ENCODE data around the gene ARHGAP22. TPM values are rescaled to one million over a fixed set of nuclear protein-coding genes. Genes with fewer than 3 reads are reported as not detected.

The ARHGAP22 gene
- total and polyA plus RNA-seq, 4 donors: 0.23 to 2.3 (median 0.54) TPM

- TF ChIP-seq MAX (IDR thresholded peaks at IDR 0.05) (no peak), FOXA1 (IDR thresholded peaks at IDR 0.05) (no peak), HNF4G (IDR thresholded peaks at IDR 0.05) (no peak), RAD21 (IDR thresholded peaks at IDR 0.05) (no peak), FOXA2 (IDR thresholded peaks at IDR 0.05) (no peak), CTCF (IDR thresholded peaks at IDR 0.05; ENCODE audit: low read depth, low read length, missing input control) (no peak), HNF4A (conservative IDR thresholded peaks at IDR 0.05) (no peak), GABPA (IDR thresholded peaks at IDR 0.05 in 1 of 2, conservative IDR thresholded peaks at IDR 0.05 in 1 of 2) (no peak), EGR1 (IDR thresholded peaks at IDR 0.05; ENCODE audit: low read depth in 2 of 2) (no peak)
- TF ChIP-seq, protein P1, sequence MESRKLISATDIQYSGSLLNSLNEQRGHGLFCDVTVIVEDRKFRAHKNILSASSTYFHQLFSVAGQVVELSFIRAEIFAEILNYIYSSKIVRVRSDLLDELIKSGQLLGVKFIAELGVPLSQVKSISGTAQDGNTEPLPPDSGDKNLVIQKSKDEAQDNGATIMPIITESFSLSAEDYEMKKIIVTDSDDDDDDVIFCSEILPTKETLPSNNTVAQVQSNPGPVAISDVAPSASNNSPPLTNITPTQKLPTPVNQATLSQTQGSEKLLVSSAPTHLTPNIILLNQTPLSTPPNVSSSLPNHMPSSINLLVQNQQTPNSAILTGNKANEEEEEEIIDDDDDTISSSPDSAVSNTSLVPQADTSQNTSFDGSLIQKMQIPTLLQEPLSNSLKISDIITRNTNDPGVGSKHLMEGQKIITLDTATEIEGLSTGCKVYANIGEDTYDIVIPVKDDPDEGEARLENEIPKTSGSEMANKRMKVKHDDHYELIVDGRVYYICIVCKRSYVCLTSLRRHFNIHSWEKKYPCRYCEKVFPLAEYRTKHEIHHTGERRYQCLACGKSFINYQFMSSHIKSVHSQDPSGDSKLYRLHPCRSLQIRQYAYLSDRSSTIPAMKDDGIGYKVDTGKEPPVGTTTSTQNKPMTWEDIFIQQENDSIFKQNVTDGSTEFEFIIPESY (IDR thresholded peaks at IDR 0.05): no peak
- TF ChIP-seq, protein P2, sequence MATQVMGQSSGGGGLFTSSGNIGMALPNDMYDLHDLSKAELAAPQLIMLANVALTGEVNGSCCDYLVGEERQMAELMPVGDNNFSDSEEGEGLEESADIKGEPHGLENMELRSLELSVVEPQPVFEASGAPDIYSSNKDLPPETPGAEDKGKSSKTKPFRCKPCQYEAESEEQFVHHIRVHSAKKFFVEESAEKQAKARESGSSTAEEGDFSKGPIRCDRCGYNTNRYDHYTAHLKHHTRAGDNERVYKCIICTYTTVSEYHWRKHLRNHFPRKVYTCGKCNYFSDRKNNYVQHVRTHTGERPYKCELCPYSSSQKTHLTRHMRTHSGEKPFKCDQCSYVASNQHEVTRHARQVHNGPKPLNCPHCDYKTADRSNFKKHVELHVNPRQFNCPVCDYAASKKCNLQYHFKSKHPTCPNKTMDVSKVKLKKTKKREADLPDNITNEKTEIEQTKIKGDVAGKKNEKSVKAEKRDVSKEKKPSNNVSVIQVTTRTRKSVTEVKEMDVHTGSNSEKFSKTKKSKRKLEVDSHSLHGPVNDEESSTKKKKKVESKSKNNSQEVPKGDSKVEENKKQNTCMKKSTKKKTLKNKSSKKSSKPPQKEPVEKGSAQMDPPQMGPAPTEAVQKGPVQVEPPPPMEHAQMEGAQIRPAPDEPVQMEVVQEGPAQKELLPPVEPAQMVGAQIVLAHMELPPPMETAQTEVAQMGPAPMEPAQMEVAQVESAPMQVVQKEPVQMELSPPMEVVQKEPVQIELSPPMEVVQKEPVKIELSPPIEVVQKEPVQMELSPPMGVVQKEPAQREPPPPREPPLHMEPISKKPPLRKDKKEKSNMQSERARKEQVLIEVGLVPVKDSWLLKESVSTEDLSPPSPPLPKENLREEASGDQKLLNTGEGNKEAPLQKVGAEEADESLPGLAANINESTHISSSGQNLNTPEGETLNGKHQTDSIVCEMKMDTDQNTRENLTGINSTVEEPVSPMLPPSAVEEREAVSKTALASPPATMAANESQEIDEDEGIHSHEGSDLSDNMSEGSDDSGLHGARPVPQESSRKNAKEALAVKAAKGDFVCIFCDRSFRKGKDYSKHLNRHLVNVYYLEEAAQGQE (IDR thresholded peaks at IDR 0.05): no peak
- TF ChIP-seq, protein P3, sequence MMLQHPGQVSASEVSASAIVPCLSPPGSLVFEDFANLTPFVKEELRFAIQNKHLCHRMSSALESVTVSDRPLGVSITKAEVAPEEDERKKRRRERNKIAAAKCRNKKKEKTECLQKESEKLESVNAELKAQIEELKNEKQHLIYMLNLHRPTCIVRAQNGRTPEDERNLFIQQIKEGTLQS (IDR thresholded peaks at IDR 0.05): no peak
- DNase-seq (ENCODE audit: low spot score): no peak
- Histone ChIP-seq H3K4me1 (ENCODE audit: control insufficient read depth in 4 of 4, insufficient read depth in 4 of 4, low read length in 3 of 4) (no peaks in the 10 kb centered on the region), H3K36me3 (ENCODE audit: control insufficient read depth in 4 of 4, insufficient read depth in 3 of 4, low read depth in 1 of 4, low read length in 3 of 4) (no peaks in the 10 kb centered on the region), H3K4me3 (ENCODE audit: low read depth in 1 of 3, low read length in 3 of 3) (no peak overlapping the region), H3K27me3 (ENCODE audit: control insufficient read depth in 4 of 4, insufficient read depth in 4 of 4, low read length in 3 of 4) (no peaks in the 10 kb centered on the region), H3K9ac (ENCODE audit: low read depth in 1 of 2, low read length in 2 of 2) (no peak overlapping the region), H3K27ac (ENCODE audit: low read depth in 1 of 2, low read length in 2 of 2) (no peak overlapping the region), H3K9me3 (ENCODE audit: control insufficient read depth in 4 of 4, low read length in 3 of 4) (no peaks in the 10 kb centered on the region)
- WGBS: 90% methylated on average over 19 of the region's 19 CpGs
Measured at GRCh38 chr10:48449501-48450232, 155.2 kb downstream of the ARHGAP22 start.

GRCh38 chr10:48448796-48449195, 156.1 kb downstream of the ARHGAP22 start:
- H3K4me1 ChIP-seq (ENCODE audit: control insufficient read depth in 4 of 4, insufficient read depth in 4 of 4, low read length in 3 of 4): no peaks in the 10 kb centered on the region
- H3K36me3 ChIP-seq (ENCODE audit: control insufficient read depth in 4 of 4, insufficient read depth in 3 of 4, low read depth in 1 of 4, low read length in 3 of 4): no peaks in the 10 kb centered on the region
- no peaks in the 10 kb centered on the region for H3K27me3 ChIP-seq (ENCODE audit: control insufficient read depth in 4 of 4, insufficient read depth in 4 of 4, low read length in 3 of 4)
- H3K4me3 ChIP-seq (ENCODE audit: low read depth in 1 of 3, low read length in 3 of 3): no peak overlapping the region
- WGBS: 98% methylated on average over 4 of the region's 4 CpGs
- no peak overlapping the region for H3K27ac ChIP-seq (ENCODE audit: low read depth in 1 of 2, low read length in 2 of 2)
- H3K9me3 ChIP-seq (ENCODE audit: control insufficient read depth in 4 of 4, low read length in 3 of 4): no peaks in the 10 kb centered on the region
- no peak for DNase-seq (ENCODE audit: low spot score)
- no peak for TF ChIP-seq SP1 (IDR thresholded peaks at IDR 0.05)
- TF ChIP-seq JUND (IDR thresholded peaks at IDR 0.05): no peak
- TF ChIP-seq RXRA (IDR thresholded peaks at IDR 0.05): no peak
- no peak for TF ChIP-seq MAX (IDR thresholded peaks at IDR 0.05)
- no peak for TF ChIP-seq YY1 (IDR thresholded peaks at IDR 0.05)
- TF ChIP-seq HNF4G (IDR thresholded peaks at IDR 0.05): no peak
- no peak for TF ChIP-seq TAF1 (conservative IDR thresholded peaks at IDR 0.05)
- TF ChIP-seq, protein P3 (IDR thresholded peaks at IDR 0.05): no peak
- no peak overlapping the region for H3K9ac ChIP-seq (ENCODE audit: low read depth in 1 of 2, low read length in 2 of 2)
